ENCODE results near the gene SLC28A1. TPM values are rescaled to one million over a fixed set of nuclear protein-coding genes. Genes with fewer than 3 reads are reported as not detected.
A peak's percentile ranks its signal among the peaks of the same experiment; 100 is the strongest.

The SLC28A1 gene
- total RNA-seq, 1 experiment from 2014 or later = 1.1 TPM

- Histone ChIP-seq H3K4me3 (ENCODE audit: low read length) (no peak overlapping the region), H3K4me2 (ENCODE audit: low read length) (no peak overlapping the region), H3K9me3 (ENCODE audit: low read length) (no peaks in the 10 kb centered on the region), H4K20me1 (ENCODE audit: low read length) (no peaks in the 10 kb centered on the region), H2AFZ (ENCODE audit: low read length) (no peak overlapping the region), H3K27me3 (ENCODE audit: low read length) (no peaks in the 10 kb centered on the region), H3K4me1 (ENCODE audit: insufficient read depth, low read length) (peaks cover 7% of the 10 kb centered on the region; the same call in 1 of the 2 replicates), H3K9me2 (replicated peaks; ENCODE audit: low read length) (no peaks in the 10 kb centered on the region), H3K36me3 (ENCODE audit: low read depth, low read length) (no peaks in the 10 kb centered on the region), H3K9ac (ENCODE audit: low read length) (no peak overlapping the region), H3K27ac (ENCODE audit: low read length) (no peak overlapping the region), H3K79me2 (ENCODE audit: low read length) (no peaks in the 10 kb centered on the region), H3F3A (ENCODE audit: low read length, unreplicated experiment) (no peaks in the 10 kb centered on the region)
- no TSS peak for BruUV-seq (replicated peaks)
- ChIA-PET POLR2A (ENCODE audit: unreplicated experiment) (no interaction called here), CTCF (no interaction called here)
- intact Hi-C loops (cut with micrococcal nuclease) = no loop called here
- DNase-seq = no peak
- TF ChIP-seq, protein P1, sequence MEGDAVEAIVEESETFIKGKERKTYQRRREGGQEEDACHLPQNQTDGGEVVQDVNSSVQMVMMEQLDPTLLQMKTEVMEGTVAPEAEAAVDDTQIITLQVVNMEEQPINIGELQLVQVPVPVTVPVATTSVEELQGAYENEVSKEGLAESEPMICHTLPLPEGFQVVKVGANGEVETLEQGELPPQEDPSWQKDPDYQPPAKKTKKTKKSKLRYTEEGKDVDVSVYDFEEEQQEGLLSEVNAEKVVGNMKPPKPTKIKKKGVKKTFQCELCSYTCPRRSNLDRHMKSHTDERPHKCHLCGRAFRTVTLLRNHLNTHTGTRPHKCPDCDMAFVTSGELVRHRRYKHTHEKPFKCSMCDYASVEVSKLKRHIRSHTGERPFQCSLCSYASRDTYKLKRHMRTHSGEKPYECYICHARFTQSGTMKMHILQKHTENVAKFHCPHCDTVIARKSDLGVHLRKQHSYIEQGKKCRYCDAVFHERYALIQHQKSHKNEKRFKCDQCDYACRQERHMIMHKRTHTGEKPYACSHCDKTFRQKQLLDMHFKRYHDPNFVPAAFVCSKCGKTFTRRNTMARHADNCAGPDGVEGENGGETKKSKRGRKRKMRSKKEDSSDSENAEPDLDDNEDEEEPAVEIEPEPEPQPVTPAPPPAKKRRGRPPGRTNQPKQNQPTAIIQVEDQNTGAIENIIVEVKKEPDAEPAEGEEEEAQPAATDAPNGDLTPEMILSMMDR (conservative IDR thresholded peaks at IDR 0.05; ENCODE audit: low read depth, low read length) = no peak
- no peak for TF ChIP-seq EZH2phosphoT487 (IDR thresholded peaks at IDR 0.05; ENCODE audit: borderline replicate concordance, low read length)
- no peak for TF ChIP-seq EZH2 (IDR thresholded peaks at IDR 0.05; ENCODE audit: low read length, unreplicated experiment)
- ATAC-seq = no peak
Measured at GRCh38 chr15:84975871-84976351, 91.4 kb downstream of the SLC28A1 start.

GRCh38 chr15:84976746-84977345, 92.4 kb downstream of the SLC28A1 start:
- no peaks in the 10 kb centered on the region for H3K27me3 ChIP-seq (ENCODE audit: low read length)
- H3K36me3 ChIP-seq (ENCODE audit: low read depth, low read length) = no peaks in the 10 kb centered on the region
- no peaks in the 10 kb centered on the region for H3K9me3 ChIP-seq (ENCODE audit: low read length)
- CTCF ChIA-PET = no interaction called here
- intact Hi-C loops (cut with micrococcal nuclease) = no loop called here
- no peak overlapping the region for H3K4me3 ChIP-seq (ENCODE audit: low read length)
- DNase-seq (no peak), ATAC-seq (no peak)
- H3K4me2 ChIP-seq (ENCODE audit: low read length) = no peak overlapping the region
- no peak overlapping the region for H3K27ac ChIP-seq (ENCODE audit: low read length)
- H4K20me1 ChIP-seq (ENCODE audit: low read length) = no peaks in the 10 kb centered on the region
- H3F3A ChIP-seq (ENCODE audit: low read length, unreplicated experiment) = no peaks in the 10 kb centered on the region
- H3K79me2 ChIP-seq (ENCODE audit: low read length) = peaks cover 2% of the 10 kb centered on the region; the same call in 1 of the 2 replicates
- peaks cover 7% of the 10 kb centered on the region; the same call in 1 of the 2 replicates for H3K4me1 ChIP-seq (ENCODE audit: insufficient read depth, low read length)
- POLR2A ChIA-PET (ENCODE audit: unreplicated experiment) = no interaction called here
- no TSS peak for BruUV-seq (replicated peaks)
- H3K9ac ChIP-seq (ENCODE audit: low read length) = no peak overlapping the region
- H3K9me2 ChIP-seq (replicated peaks; ENCODE audit: low read length) = no peaks in the 10 kb centered on the region
- H2AFZ ChIP-seq (ENCODE audit: low read length) = no peak overlapping the region
- TF ChIP-seq, protein P1 (conservative IDR thresholded peaks at IDR 0.05; ENCODE audit: low read depth, low read length) = no peak
- no peak for TF ChIP-seq EZH2phosphoT487 (IDR thresholded peaks at IDR 0.05; ENCODE audit: borderline replicate concordance, low read length)
- TF ChIP-seq EZH2 (IDR thresholded peaks at IDR 0.05; ENCODE audit: low read length, unreplicated experiment) = no peak

DNA sequence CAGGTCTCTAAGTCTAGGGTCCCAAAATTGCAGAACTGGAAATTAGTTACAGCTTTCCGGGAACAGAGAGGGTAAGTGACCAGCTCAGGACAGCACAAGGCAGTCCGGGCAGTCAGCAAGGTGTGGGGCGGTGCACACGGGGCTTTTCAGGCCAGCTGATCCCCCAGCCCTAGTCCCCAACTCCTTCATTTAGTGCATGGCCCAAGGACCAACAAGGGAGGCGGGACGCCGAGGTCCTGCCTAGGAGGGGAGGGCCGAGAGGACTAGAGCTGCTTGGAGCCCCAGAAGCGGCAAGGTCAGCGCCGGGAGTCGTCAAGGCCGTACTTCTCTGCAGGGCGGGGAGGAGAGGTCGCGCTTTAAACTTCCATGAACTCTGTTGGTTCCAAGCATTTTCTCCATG, 95.2 kb downstream of the SLC28A1 start:
- peak overlapping the region; percentile 92 for H3K4me3 ChIP-seq (ENCODE audit: low read length)
- H3K9me3 ChIP-seq (ENCODE audit: low read length) = no peaks in the 10 kb centered on the region
- BruUV-seq (replicated peaks) = no TSS peak
- H3K79me2 ChIP-seq (ENCODE audit: low read length) = peaks cover 30% of the 10 kb centered on the region
- H2AFZ ChIP-seq (ENCODE audit: low read length) = peak overlapping the region; percentile 67; the same call in 1 of the 2 replicates
- peaks cover 16% of the 10 kb centered on the region for H3K4me1 ChIP-seq (ENCODE audit: insufficient read depth, low read length)
- ChIA-PET POLR2A (ENCODE audit: unreplicated experiment) (interaction anchor here (0.6 kb wide), 2 partner anchors 64 to 381 kb away, joined by 3 to 4 read pairs; no protein-coding TSS in a partner anchor), CTCF (no interaction called here)
- no peaks in the 10 kb centered on the region for H3K27me3 ChIP-seq (ENCODE audit: low read length)
- peak overlapping the region; percentile 81 for H3K4me2 ChIP-seq (ENCODE audit: low read length)
- H3K9me2 ChIP-seq (replicated peaks; ENCODE audit: low read length) = no peaks in the 10 kb centered on the region
- H4K20me1 ChIP-seq (ENCODE audit: low read length) = peaks cover 20% of the 10 kb centered on the region
- no peaks in the 10 kb centered on the region for H3F3A ChIP-seq (ENCODE audit: low read length, unreplicated experiment)
- peak overlapping the region; percentile 87; the same call in 1 of the 2 replicates for H3K27ac ChIP-seq (ENCODE audit: low read length)
- ATAC-seq (no peak), DNase-seq (no peak)
- intact Hi-C loops (cut with micrococcal nuclease) = no loop called here
- H3K9ac ChIP-seq (ENCODE audit: low read length) = peak overlapping the region; percentile 87
- no peaks in the 10 kb centered on the region for H3K36me3 ChIP-seq (ENCODE audit: low read depth, low read length)
- no peak for TF ChIP-seq EZH2 (IDR thresholded peaks at IDR 0.05; ENCODE audit: low read length, unreplicated experiment)
- TF ChIP-seq, protein P1 (conservative IDR thresholded peaks at IDR 0.05; ENCODE audit: low read depth, low read length) = no peak
- TF ChIP-seq EZH2phosphoT487 (IDR thresholded peaks at IDR 0.05; ENCODE audit: borderline replicate concordance, low read length) = no peak
